ENCODE data around the gene ZNF20.

- no peak for TF ChIP-seq CTCF (IDR thresholded peaks at IDR 0.05)
- no peak for TF ChIP-seq POLR2A (IDR thresholded peaks at IDR 0.05)
- TF ChIP-seq EP300 (IDR thresholded peaks at IDR 0.05): no peak
Observed at GRCh38 chr19:12093777-12094176, 46.4 kb downstream of the ZNF20 start.

Measured in sigmoid colon (tissue), 4 donors.